AG04449 (cell line): ENCODE data around the gene XYLT1.

Experiments used
- CTCF ChIA-PET: fragments of 350-600 bp; formaldehyde crosslinking; extraction: SDS; loops from one replicate; lab custom pipeline; 2021; ENCODE audit warnings: antibody characterized with exemption; lab: Yijun Ruan, JAX
- POLR2A ChIA-PET: fragments of 400-600, 350-600 bp; formaldehyde crosslinking; extraction: SDS; loops from one replicate; lab custom pipeline; 2020; ENCODE audit warnings: antibody characterized with exemption, inconsistent platforms; lab: Yijun Ruan, JAX
- DNase-seq: peaks from one replicate; pipeline ENCODE4 v3.0.0-alpha.2; 2010; ENCODE audit warnings: low read depth, low spot score
- H3K4me3 ChIP-seq: 2 replicates; pipeline ENCODE4 v1.5.1; 2011; ENCODE audit warnings: low read depth, mild to moderate bottlenecking, control low read depth, low read length
- CTCF ChIP-seq: IDR thresholded peaks from one replicate; pipeline ENCODE4 v1.5.1; 2011; ENCODE audit warnings: mild to moderate bottlenecking, moderate library complexity, low read length, control low read depth, inconsistent platforms; ENCODE audit not compliant: insufficient read depth; ENCODE audit errors: missing control alignments

XYLT1 gene

GRCh38 chr16:17323171-17323570, 147.6 kb downstream of the XYLT1 start:
- TF ChIP-seq CTCF = no peak
- no peak for DNase-seq
- no peak overlapping the region for H3K4me3 ChIP-seq
- ChIA-PET POLR2A (no interaction called here), CTCF (no interaction called here)

DNA sequence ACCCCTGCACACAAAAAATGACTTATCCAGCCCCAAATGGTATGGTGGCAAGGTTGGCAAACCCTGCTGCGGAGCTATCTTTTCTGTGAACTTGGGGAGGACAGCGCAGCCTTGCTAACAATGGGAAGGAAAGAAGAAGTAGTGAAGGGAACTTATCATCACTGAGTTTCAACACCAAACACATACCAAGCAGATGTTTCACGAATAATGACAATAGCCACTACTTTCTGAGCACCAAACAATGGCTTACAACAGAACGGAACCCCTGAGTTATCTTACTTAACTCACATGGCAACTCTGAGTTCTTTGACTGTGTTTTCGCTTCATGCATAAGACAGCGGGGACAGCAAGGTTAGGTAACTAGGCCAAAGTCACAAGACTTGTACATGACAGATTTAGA, 148.9 kb downstream of the XYLT1 start:
- DNase-seq = no peak
- no peak for TF ChIP-seq CTCF
- ChIA-PET CTCF (no interaction called here), POLR2A (no interaction called here)
- H3K4me3 ChIP-seq = no peak overlapping the region

DNA sequence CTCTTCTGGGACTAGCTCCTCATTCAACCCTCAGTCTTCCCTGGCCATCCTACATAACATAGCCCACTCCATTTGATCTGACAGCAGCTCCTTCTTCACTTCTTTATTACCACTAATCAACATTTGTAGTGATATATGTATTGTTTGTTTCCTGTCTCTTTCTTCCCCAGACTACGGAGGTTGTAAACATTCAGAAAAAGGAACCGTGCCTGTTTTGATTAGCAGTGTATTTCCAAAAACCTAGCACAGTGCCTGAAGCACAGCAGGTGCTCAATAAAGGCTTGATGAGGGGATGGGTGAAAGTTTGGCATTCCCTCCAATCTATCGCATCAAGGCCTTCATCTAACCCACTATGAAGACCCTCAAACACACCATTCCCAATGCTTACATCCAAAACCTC, 150.8 kb downstream of the XYLT1 start:
- ChIA-PET POLR2A (interaction anchor here (0.7 kb wide), 1 partner anchor 46 kb away, joined by 3 read pairs; no protein-coding TSS in a partner anchor), CTCF (interaction anchor here (1.6 kb wide), 1 partner anchor 143 kb away, joined by 4 read pairs; no protein-coding TSS in a partner anchor)
- TF ChIP-seq CTCF = no peak
- no peak overlapping the region for H3K4me3 ChIP-seq
- DNase-seq = no peak

DNA sequence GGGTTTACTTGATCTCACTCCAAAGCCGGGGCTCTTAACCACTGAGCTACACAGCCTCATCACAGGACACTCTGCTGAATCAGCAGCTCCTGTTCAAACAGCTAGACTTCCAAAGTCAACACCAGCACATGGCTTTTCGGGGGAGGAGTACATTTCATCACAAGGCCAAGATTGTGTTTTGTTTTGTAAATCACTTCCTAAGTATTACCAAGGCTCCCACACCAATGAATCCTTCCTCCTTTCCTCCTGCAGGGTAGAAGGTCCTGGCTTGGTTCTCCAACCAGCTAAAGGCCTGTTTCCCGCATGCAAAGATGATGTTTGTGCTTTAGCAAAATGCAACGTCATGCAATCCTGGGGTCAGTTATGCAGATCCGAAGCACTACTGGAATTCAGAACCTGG, 152.5 kb downstream of the XYLT1 start:
- no peak for TF ChIP-seq CTCF
- no peak overlapping the region for H3K4me3 ChIP-seq
- ChIA-PET CTCF (interaction anchor here (1.1 to 1.6 kb wide), 2 partner anchors 8 to 145 kb away, joined by 3 to 4 read pairs; no protein-coding TSS in a partner anchor), POLR2A (no interaction called here)
- DNase-seq = no peak

GRCh38 chr16:17316005-17316404, 154.8 kb downstream of the XYLT1 start:
- no peak for DNase-seq
- no peak overlapping the region for H3K4me3 ChIP-seq
- TF ChIP-seq CTCF = no peak
- ChIA-PET CTCF (interaction anchor here (1.3 kb wide), 1 partner anchor 151 kb away, joined by 4 read pairs; no protein-coding TSS in a partner anchor), POLR2A (no interaction called here)

DNA sequence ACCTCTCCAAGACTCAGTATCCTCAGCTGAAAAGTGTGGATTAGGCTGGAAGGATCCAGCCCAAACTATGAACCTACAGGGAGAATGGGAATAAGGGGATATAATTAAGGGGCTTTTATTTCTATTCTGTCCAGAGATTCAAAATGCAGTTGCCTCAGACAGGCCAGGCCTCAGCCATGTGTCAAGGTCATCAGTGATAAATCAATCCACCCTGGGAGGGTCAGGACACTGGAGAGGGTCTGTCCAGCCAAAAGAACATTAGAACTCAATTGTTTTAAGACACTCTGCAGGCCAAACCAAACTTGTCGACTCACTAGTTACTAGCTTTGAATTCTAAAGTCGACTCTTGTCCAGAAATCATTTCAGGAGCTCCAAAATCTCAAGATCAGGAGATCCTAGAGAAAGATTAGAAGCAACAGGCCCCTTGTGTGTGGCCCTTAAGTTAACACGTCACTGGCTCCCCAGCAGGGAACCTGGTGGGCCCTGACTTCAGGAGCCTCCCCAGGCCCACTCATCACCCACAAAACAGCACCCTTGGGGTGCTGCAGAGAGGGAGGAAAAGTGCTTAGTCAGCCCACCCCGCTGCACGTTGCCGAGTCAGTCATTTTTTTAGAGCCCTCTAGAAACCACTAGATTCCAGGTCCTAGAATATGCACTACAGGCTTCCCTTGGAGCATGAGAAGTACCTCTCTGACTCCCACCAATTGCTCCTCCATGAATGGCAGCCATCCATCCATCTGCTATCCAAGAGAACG, 156.8 kb downstream of the XYLT1 start:
- no peak for DNase-seq
- H3K4me3 ChIP-seq = no peak overlapping the region
- ChIA-PET CTCF (interaction anchor here (1.4 kb wide), 1 partner anchor 11 kb away, joined by 3 read pairs; no protein-coding TSS in a partner anchor), POLR2A (no interaction called here)
- TF ChIP-seq CTCF = no peak
